Chondrocyte (in vitro differentiated cells): ENCODE results near the gene CLDN20. TPM values are rescaled to one million over a fixed set of nuclear protein-coding genes. Genes with fewer than 3 reads are reported as not detected.

Experiments
- DNase-seq: peaks from one replicate; pipeline ENCODE4 v3.0.0; 2021; ENCODE audit warnings: mixed read lengths, low spot score
- H3K27ac Mint-ChIP-seq: one replicate; pipeline ENCODE4 v1.8.0; 2021; ENCODE audit warnings: mild to moderate bottlenecking, moderate library complexity, mixed read lengths; ENCODE audit not compliant: unreplicated experiment
- H3K27me3 Mint-ChIP-seq: 2 replicates; pipeline ENCODE4 v1.8.0; 2021; ENCODE audit warnings: low read depth, mixed read lengths
- H3K36me3 Mint-ChIP-seq: 2 replicates; pipeline ENCODE4 v1.8.0; 2021; ENCODE audit warnings: low read depth, mixed read lengths
- H3K4me1 Mint-ChIP-seq: 2 replicates; pipeline ENCODE4 v1.8.0; 2021; ENCODE audit warnings: low read depth, mild to moderate bottlenecking, mixed read lengths
- H3K4me3 Mint-ChIP-seq: one replicate; pipeline ENCODE4 v1.8.0; 2021; ENCODE audit warnings: mild to moderate bottlenecking, moderate library complexity, mixed read lengths; ENCODE audit not compliant: unreplicated experiment
- H3K9me3 Mint-ChIP-seq: 2 replicates; pipeline ENCODE4 v1.8.0; 2021; ENCODE audit warnings: low read depth, mixed read lengths
- total RNA-seq: library from RNA; stranded (reverse); gene quantifications from 3 replicates; pipeline ENCODE4 v1.2.1, GENCODE V29; 2021
- TF ChIP-seq, protein P1 (sequence below): fragments of 200-600 bp; sonication (generic); IDR thresholded peaks from 2 replicates; pipeline ENCODE4 v1.5.0; 2021; ENCODE audit warnings: antibody characterized with exemption, mild to moderate bottlenecking, moderate library complexity

Gene CLDN20
- total RNA-seq, 1 donor from 2014 or later: not detected

DNA sequence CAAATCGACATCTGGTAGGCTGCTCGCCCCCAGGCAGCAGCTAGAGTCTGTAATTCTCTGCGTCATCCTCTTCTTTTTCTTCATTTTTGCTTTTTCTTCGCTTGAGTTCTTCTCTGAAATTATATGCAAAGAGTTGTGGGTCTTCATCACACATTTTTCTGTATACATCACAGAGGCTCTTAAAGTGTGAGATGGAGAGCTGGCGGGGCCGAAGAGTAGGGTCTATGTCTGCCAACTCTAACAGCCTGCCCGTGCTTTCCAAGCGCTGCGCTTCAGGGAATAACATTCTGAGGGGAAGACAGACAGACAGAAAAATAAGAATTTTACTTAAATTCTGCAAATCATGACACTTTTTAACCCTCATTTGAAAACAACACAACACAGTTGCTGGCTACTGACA lies 6.0 kb upstream of the CLDN20 start:
- Mint-ChIP-seq H3K36me3 (peaks cover 19% of the 10 kb centered on the region), H3K9me3 (no peaks in the 10 kb centered on the region), H3K4me3 (no peak overlapping the region), H3K27me3 (no peaks in the 10 kb centered on the region), H3K27ac (peak overlapping the region; percentile 43), H3K4me1 (peaks cover 11% of the 10 kb centered on the region)
- TF ChIP-seq, protein P1, sequence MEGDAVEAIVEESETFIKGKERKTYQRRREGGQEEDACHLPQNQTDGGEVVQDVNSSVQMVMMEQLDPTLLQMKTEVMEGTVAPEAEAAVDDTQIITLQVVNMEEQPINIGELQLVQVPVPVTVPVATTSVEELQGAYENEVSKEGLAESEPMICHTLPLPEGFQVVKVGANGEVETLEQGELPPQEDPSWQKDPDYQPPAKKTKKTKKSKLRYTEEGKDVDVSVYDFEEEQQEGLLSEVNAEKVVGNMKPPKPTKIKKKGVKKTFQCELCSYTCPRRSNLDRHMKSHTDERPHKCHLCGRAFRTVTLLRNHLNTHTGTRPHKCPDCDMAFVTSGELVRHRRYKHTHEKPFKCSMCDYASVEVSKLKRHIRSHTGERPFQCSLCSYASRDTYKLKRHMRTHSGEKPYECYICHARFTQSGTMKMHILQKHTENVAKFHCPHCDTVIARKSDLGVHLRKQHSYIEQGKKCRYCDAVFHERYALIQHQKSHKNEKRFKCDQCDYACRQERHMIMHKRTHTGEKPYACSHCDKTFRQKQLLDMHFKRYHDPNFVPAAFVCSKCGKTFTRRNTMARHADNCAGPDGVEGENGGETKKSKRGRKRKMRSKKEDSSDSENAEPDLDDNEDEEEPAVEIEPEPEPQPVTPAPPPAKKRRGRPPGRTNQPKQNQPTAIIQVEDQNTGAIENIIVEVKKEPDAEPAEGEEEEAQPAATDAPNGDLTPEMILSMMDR: no peak
- no peak for DNase-seq

DNA sequence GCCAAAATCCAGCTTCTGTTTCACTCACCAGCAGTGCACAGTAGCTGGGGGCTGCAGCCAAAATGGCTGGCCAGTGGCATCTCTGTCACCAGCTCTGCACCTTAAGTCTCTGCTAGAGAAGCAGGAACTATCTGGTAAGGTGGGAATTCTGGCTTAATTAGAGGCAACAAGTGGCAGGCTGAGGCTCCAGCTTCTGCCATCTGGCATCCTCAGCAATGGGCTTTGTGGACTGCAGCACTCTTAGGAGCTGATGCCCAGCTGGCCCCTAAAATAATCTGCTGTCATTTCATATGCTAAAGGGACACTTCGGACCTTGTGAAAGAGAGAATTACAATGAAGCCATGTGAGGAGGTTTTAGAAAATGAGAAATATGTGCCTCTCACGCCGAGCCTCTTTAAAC lies 4.6 kb upstream of the CLDN20 start:
- no peaks in the 10 kb centered on the region for H3K9me3 Mint-ChIP-seq
- no peaks in the 10 kb centered on the region for H3K27me3 Mint-ChIP-seq
- TF ChIP-seq, protein P1: no peak
- H3K36me3 Mint-ChIP-seq: peaks cover 19% of the 10 kb centered on the region
- no peak for DNase-seq
- peaks cover 3% of the 10 kb centered on the region for H3K4me1 Mint-ChIP-seq
- no peak overlapping the region for H3K4me3 Mint-ChIP-seq
- H3K27ac Mint-ChIP-seq: no peak overlapping the region

DNA sequence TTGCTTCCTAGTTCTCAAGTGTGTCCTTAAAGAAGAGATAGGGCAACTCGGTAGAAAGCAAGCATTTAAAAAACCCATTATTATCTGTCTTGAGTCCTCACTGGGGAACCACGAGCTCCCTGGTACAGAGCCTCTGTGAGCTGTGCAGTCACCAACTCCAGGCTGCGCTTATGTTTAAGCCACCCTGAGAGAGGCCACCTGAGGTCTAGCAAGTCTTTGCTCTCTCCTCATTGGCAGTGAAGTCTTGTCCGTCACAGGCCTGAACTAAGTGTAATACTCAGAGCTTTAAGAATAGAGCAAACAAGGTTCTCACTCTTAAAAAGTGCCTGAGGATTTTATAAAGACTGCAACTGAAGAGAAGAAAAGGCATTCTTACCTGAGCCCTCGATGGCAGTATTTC lies 3.9 kb upstream of the CLDN20 start:
- Mint-ChIP-seq H3K4me3 (no peak overlapping the region), H3K4me1 (peaks cover 10% of the 10 kb centered on the region), H3K27ac (no peak overlapping the region), H3K27me3 (no peaks in the 10 kb centered on the region), H3K9me3 (no peaks in the 10 kb centered on the region), H3K36me3 (peaks cover 15% of the 10 kb centered on the region)
- TF ChIP-seq, protein P1: no peak
- DNase-seq: no peak

DNA sequence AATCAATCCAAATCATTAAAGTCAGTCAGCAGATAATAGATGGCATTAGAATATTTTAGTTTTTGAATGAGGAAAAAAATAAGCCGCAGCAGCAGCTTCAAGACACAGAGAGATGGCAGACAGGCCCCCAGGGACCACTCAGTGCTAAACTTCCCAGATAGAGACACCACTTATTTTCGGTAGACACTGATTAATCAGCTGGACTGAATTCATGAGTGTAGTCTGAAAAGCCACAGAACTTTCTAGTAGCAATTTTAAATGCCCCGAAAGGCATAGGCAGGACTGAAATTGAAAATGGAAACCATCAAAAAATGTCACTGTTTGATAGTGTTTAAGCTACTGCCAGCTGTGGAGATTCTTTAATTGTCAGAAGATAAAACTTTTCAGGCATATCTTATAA lies 3.1 kb upstream of the CLDN20 start:
- Mint-ChIP-seq H3K36me3 (peaks cover 12% of the 10 kb centered on the region), H3K4me1 (peaks cover 16% of the 10 kb centered on the region), H3K4me3 (no peak overlapping the region), H3K9me3 (no peaks in the 10 kb centered on the region), H3K27ac (no peak overlapping the region), H3K27me3 (no peaks in the 10 kb centered on the region)
- TF ChIP-seq, protein P1: no peak
- DNase-seq: no peak

DNA sequence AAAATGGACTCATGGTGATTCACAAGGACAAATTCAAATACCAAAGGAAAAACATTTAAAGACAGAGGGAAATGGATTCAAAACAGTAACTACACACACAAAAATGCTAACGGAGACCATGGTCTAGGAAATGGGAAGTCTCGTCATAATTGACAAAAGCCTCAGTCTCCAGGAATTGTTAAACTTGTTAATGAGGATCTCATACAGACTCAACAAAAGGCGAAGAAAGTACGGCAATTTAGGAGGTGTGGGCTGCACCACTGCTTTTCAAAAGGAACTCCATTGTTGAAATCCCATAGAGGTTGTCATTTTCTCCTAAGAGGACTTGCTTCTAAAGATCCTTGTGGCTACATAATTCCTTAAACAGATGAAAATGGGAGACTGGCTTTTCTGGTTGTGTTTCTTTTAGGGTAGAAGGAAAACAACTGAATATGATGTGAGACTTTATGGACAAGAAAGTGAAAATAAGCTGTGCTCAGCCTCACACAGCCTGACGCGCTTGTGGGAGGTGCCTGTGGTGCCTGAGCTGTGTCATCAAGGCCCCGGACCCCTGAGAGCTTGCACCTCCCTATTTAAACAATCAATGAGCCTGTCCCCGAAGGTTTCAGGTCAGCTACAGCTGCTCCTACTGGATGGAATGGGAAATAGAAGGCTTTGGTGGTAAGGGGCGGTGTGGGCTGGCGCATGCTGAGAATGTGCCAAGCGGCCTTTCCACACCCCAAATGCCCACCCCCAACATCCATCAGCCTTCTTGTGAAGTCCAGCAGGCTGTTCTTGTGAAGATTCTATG lies 2.5 kb upstream of the CLDN20 start:
- Mint-ChIP-seq H3K9me3 (no peaks in the 10 kb centered on the region), H3K27ac (no peak overlapping the region), H3K36me3 (peaks cover 16% of the 10 kb centered on the region), H3K4me3 (no peak overlapping the region), H3K4me1 (peaks cover 16% of the 10 kb centered on the region), H3K27me3 (no peaks in the 10 kb centered on the region)
- TF ChIP-seq, protein P1: peak; percentile 11
- no peak for DNase-seq
